Esophagus muscularis mucosa (tissue), 4 donors: ENCODE measurements around the gene PPP1R3D.

Experiments used
- EP300 ChIP-seq: sonication (generic); formaldehyde crosslinking; IDR thresholded peaks from one replicate; pipeline ENCODE4 v1.6.1; 2017; ENCODE audit warnings: antibody characterized with exemption
- POLR2AphosphoS5 ChIP-seq, 2 donors: sonication (generic); formaldehyde crosslinking; IDR thresholded peaks; one replicate each; pipeline ENCODE4 v1.6.1; 2017; ENCODE audit warnings: antibody characterized with exemption in 2 of 2
- TF ChIP-seq, protein P1 (sequence below), 3 experiments: fragments of 200-600 bp in 2 of 3; fragments of 450-650 bp in 1 of 3; sonication (generic) in 2 of 3; IDR thresholded peaks; one replicate each; pipeline ENCODE4 v1.5.1; 2017 to 2019; ENCODE audit warnings: antibody characterized with exemption in 3 of 3, mild to moderate bottlenecking in 2 of 3, moderate library complexity in 1 of 3

DNA sequence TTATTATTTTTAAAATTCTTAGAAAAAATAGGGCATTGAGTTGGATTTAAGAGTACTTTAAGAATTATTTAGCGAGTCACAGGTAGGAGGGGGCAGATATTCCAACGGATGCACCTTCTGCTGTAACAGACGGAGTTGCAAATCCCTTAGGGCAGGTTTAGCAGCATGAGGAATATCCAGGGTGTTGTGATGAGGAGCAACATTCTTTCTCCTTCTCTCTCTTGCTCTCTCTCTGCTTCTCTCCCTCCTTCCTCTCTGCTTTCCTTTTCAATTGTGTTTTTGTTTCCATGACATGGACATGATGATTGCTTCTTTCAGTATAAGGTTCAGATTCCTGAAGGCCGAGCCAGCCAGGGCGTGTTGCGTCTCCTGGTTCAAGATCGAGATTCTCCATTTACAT lies 47.0 kb upstream of the PPP1R3D start:
- TF ChIP-seq, protein P1, sequence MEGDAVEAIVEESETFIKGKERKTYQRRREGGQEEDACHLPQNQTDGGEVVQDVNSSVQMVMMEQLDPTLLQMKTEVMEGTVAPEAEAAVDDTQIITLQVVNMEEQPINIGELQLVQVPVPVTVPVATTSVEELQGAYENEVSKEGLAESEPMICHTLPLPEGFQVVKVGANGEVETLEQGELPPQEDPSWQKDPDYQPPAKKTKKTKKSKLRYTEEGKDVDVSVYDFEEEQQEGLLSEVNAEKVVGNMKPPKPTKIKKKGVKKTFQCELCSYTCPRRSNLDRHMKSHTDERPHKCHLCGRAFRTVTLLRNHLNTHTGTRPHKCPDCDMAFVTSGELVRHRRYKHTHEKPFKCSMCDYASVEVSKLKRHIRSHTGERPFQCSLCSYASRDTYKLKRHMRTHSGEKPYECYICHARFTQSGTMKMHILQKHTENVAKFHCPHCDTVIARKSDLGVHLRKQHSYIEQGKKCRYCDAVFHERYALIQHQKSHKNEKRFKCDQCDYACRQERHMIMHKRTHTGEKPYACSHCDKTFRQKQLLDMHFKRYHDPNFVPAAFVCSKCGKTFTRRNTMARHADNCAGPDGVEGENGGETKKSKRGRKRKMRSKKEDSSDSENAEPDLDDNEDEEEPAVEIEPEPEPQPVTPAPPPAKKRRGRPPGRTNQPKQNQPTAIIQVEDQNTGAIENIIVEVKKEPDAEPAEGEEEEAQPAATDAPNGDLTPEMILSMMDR (IDR thresholded peaks at IDR 0.05): no peak
- TF ChIP-seq EP300 (no peak), POLR2AphosphoS5 (IDR thresholded peaks at IDR 0.05) (no peak)
